ENCODE data around the gene TNNT2. TPM values are rescaled to one million over a fixed set of nuclear protein-coding genes. Genes with fewer than 3 reads are reported as not detected.

TNNT2 gene
- total and polyA plus RNA-seq, 4 donors, result 0.17 to 0.28 (median 0.25) TPM; not detected in 1

DNA sequence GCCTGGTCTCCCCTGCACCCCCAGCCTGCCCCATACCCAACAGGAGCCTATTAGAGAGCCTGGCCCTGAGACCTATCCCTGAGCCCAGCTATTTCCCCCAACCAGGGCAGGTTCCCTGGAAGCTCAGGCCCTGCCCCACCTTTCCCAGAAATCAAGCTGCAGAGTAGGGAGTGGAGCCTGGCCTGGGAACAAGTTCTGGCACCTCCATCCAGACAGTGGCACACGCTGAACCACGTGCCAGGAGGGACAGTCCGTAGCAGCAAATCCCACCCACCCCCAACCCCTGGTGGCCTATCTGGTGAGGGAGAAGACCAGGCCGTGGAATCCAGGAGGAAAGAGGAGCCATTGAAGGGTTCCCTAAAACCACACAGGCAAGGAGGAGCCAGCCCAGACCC lies 22.6 kb downstream of the TNNT2 start:
- no peak overlapping the region for H3K27ac ChIP-seq (ENCODE audit: low read depth in 1 of 2, low read length in 2 of 2)
- no peaks in the 10 kb centered on the region for H3K36me3 ChIP-seq (ENCODE audit: control insufficient read depth in 4 of 4, insufficient read depth in 3 of 4, low read depth in 1 of 4, low read length in 3 of 4)
- no peak for DNase-seq (ENCODE audit: low spot score)
- H3K9me3 ChIP-seq (ENCODE audit: control insufficient read depth in 4 of 4, low read length in 3 of 4), result no peaks in the 10 kb centered on the region
- H3K4me1 ChIP-seq (ENCODE audit: control insufficient read depth in 4 of 4, insufficient read depth in 4 of 4, low read length in 3 of 4), result no peaks in the 10 kb centered on the region
- TF ChIP-seq CTCF (IDR thresholded peaks at IDR 0.05; ENCODE audit: low read depth, low read length, missing input control), result no peak
- no peak for TF ChIP-seq HNF4A (conservative IDR thresholded peaks at IDR 0.05)
- no peak for TF ChIP-seq JUND (IDR thresholded peaks at IDR 0.05)
- TF ChIP-seq, protein P1, sequence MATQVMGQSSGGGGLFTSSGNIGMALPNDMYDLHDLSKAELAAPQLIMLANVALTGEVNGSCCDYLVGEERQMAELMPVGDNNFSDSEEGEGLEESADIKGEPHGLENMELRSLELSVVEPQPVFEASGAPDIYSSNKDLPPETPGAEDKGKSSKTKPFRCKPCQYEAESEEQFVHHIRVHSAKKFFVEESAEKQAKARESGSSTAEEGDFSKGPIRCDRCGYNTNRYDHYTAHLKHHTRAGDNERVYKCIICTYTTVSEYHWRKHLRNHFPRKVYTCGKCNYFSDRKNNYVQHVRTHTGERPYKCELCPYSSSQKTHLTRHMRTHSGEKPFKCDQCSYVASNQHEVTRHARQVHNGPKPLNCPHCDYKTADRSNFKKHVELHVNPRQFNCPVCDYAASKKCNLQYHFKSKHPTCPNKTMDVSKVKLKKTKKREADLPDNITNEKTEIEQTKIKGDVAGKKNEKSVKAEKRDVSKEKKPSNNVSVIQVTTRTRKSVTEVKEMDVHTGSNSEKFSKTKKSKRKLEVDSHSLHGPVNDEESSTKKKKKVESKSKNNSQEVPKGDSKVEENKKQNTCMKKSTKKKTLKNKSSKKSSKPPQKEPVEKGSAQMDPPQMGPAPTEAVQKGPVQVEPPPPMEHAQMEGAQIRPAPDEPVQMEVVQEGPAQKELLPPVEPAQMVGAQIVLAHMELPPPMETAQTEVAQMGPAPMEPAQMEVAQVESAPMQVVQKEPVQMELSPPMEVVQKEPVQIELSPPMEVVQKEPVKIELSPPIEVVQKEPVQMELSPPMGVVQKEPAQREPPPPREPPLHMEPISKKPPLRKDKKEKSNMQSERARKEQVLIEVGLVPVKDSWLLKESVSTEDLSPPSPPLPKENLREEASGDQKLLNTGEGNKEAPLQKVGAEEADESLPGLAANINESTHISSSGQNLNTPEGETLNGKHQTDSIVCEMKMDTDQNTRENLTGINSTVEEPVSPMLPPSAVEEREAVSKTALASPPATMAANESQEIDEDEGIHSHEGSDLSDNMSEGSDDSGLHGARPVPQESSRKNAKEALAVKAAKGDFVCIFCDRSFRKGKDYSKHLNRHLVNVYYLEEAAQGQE (IDR thresholded peaks at IDR 0.05), result no peak
- TF ChIP-seq, protein P2, sequence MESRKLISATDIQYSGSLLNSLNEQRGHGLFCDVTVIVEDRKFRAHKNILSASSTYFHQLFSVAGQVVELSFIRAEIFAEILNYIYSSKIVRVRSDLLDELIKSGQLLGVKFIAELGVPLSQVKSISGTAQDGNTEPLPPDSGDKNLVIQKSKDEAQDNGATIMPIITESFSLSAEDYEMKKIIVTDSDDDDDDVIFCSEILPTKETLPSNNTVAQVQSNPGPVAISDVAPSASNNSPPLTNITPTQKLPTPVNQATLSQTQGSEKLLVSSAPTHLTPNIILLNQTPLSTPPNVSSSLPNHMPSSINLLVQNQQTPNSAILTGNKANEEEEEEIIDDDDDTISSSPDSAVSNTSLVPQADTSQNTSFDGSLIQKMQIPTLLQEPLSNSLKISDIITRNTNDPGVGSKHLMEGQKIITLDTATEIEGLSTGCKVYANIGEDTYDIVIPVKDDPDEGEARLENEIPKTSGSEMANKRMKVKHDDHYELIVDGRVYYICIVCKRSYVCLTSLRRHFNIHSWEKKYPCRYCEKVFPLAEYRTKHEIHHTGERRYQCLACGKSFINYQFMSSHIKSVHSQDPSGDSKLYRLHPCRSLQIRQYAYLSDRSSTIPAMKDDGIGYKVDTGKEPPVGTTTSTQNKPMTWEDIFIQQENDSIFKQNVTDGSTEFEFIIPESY (IDR thresholded peaks at IDR 0.05), result no peak
- TF ChIP-seq SP1 (IDR thresholded peaks at IDR 0.05), result no peak
- no peak for TF ChIP-seq FOXA2 (IDR thresholded peaks at IDR 0.05)
- no peak for TF ChIP-seq EGR1 (IDR thresholded peaks at IDR 0.05; ENCODE audit: low read depth in 2 of 2)
- TF ChIP-seq YY1 (IDR thresholded peaks at IDR 0.05), result no peak
- no peak for TF ChIP-seq ATF3 (IDR thresholded peaks at IDR 0.05)
- TF ChIP-seq GABPA (IDR thresholded peaks at IDR 0.05 in 1 of 2, conservative IDR thresholded peaks at IDR 0.05 in 1 of 2), result no peak
- TF ChIP-seq RAD21 (IDR thresholded peaks at IDR 0.05), result no peak
- no peak for TF ChIP-seq FOXA1 (IDR thresholded peaks at IDR 0.05)
- TF ChIP-seq, protein P3, sequence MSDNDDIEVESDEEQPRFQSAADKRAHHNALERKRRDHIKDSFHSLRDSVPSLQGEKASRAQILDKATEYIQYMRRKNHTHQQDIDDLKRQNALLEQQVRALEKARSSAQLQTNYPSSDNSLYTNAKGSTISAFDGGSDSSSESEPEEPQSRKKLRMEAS (IDR thresholded peaks at IDR 0.05), result no peak
- no peak for TF ChIP-seq RXRA (IDR thresholded peaks at IDR 0.05)
- TF ChIP-seq TAF1 (conservative IDR thresholded peaks at IDR 0.05), result no peak
- no peak for TF ChIP-seq NR2F2 (IDR thresholded peaks at IDR 0.05)
- H3K4me3 ChIP-seq (ENCODE audit: low read depth in 1 of 3, low read length in 3 of 3), result no peak overlapping the region
- no peak overlapping the region for H3K9ac ChIP-seq (ENCODE audit: low read depth in 1 of 2, low read length in 2 of 2)
- 70% methylated on average over 4 of the region's 4 CpGs for WGBS
- H3K27me3 ChIP-seq (ENCODE audit: control insufficient read depth in 4 of 4, insufficient read depth in 4 of 4, low read length in 3 of 4), result peaks cover 0 to 2% (median 0%) of the 10 kb centered on the region in 4 donors
